Sciatic nerve (tissue), 2 donors: ENCODE measurements around the gene SH3TC1. TPM values are rescaled to one million over a fixed set of nuclear protein-coding genes. Genes with fewer than 3 reads are reported as not detected.
A peak's percentile ranks its signal among the peaks of the same experiment; 100 is the strongest.

Source experiments
- ATAC-seq: fragments of 200-7000 bp; cut with Tn5 transposase; one replicate; pipeline ENCODE4 v1.9.1; 2020; ENCODE audit warnings: mild to moderate bottlenecking, moderate library complexity
- DNase-seq: peaks from one replicate; pipeline ENCODE4 v3.0.0-alpha.2; 2020; ENCODE audit warnings: low spot score
- intact Hi-C: fragments of 100-400 bp; cut with DNase I; formaldehyde crosslinking; loops from one replicate; pipeline ENCODE4 v1.14.2; 2022
- total RNA-seq: library from RNA; stranded (reverse); fragmentation: NEBNext Ultra II Directional; extraction: Animal tissue kit (Norgen Biotek cat#: 25700); gene quantifications from one replicate; pipeline ENCODE4 v1.2.1, GENCODE V29; 2021
- donor health status: DM: no; HTN: no; CAD: no.
- donor health status: DM: no; HTN: no; CAD: no.

SH3TC1 gene
- total RNA-seq = 52.2 TPM

DNA sequence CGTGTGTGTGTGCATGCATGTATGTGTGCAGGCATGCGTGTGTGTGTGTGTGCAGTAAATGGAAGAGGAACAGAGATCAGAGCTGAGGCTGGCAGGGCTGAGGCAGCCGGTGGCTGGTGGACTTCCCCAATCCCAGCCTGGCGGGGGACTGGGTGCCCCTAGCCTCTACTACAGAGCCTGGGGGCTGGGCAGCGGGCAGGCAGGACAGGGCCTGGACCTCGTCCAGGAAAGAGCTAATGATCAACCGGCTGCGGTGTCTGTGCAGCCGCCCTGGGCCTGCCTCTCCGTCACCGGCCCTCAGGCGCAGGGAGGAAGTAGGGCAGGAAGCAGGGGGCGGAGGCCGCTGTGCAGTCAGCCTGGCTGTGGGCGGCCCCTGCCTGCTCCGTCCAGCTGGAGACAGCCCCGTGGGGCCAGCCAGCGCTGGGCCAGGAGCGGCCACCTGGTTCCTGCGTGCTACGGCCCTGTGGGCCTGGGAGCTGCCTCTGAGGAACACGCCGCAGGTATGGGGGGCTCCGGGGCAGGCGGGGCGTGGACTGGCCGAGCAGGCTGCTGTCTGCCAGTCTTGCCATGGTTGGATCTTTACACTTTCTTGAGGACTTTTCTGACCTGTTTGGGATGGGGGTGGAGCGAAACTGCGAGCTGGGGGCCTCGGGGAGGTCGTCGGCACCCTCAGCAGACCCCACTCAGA lies at the start of gene SH3TC1:
Gene SH3TC1, plus strand, starts transcription at position 385 of the 688 bp plus-strand sequence. CDS start 5,905 bp downstream, outside the sequence.
- ATAC-seq = peak; percentile 91
- DNase-seq = peak; percentile 88
- intact Hi-C loops = no loop called here

DNA sequence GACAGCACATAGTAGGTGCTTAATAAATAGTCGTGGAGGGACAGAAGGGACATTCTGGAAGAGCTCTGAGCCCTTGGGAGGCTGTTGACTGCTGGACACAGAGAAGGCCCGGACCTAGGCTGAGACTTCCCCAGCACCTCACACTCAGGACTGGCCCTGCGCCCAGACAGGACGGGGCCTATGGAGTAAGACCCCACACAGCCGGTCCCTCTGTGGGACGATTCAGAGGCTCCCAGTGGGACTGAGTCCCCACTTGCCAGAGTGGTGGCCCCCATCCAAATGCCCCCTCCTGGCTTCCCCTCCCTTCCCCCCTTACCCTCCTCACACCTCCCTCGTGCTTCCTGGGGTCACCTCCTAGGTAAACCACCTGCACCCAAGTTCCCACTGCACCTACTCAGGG lies 49.4 kb upstream of the SH3TC1 start:
- DNase-seq (no peak), ATAC-seq (no peak)
- intact Hi-C loops = no loop called here

DNA sequence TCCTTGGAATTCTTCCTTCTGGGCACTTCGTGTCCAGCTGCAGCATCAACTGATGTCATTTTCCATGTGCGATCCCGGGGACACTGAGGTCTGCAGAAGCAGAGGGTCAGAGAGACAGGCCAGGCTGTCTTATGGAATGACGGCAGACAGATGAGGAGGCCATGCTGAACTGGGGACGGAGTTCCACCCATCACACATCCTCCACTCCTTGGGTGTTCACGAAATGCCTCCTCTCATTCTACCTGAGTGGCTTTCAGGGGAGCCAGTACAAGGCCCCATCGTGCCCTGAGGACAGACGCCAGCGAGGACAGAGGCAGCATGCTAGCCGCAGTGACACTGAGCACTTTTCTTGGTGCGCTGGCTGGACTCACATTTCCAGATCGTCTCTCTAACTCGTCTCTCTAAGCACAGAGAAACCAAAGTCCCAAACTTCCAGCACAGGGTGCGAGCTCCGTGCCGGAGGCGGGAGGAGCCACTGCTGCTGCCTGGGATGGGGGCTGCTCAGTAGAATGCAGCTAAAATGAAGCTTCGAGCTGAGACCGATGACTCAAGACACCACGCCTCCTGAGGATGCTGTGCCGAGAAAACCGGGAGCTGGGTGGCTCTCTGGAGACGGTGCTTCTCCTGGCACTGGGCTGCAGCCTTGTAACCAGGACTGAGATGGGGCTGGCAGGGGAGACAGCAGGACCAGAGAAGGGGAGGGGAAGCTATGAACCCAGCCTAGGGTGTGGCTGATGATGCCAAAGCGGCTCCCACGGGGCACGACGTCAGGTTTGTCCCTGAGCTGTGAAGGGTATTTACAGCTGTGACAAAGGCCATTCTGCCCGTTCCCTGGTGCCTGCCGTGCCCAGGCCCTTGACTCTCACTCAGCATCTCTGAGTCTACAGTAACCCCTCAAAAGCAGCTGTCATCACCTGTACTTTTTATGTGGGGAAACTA lies 48.7 kb upstream of the SH3TC1 start:
- intact Hi-C loops = no loop called here
- no peak for ATAC-seq
- DNase-seq = no peak

DNA sequence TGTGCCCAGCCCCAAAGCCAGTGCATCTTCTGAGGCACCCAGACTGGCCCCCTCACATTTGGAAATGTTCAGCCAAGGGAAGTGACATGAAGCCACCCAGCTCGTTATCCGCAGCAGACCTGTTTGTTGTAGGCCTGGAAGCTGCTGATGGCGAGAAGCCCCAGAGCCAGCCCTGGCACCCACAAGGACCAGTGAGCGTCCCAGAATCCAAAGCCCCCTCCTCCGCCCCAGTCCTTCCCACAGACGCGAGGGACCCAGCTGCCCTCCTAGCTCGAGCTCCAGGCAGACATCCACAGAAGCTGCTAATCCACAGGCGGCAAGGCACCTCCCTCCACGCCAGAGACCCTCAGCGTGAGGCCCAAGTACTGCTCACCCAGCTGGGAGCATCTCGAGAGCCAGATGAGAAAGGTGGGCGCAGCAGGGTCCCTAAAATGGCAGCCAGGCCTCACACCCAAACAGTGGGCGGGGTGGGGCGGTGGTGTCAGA lies 47.9 kb upstream of the SH3TC1 start:
- DNase-seq = no peak
- intact Hi-C loops = no loop called here
- no peak for ATAC-seq

DNA sequence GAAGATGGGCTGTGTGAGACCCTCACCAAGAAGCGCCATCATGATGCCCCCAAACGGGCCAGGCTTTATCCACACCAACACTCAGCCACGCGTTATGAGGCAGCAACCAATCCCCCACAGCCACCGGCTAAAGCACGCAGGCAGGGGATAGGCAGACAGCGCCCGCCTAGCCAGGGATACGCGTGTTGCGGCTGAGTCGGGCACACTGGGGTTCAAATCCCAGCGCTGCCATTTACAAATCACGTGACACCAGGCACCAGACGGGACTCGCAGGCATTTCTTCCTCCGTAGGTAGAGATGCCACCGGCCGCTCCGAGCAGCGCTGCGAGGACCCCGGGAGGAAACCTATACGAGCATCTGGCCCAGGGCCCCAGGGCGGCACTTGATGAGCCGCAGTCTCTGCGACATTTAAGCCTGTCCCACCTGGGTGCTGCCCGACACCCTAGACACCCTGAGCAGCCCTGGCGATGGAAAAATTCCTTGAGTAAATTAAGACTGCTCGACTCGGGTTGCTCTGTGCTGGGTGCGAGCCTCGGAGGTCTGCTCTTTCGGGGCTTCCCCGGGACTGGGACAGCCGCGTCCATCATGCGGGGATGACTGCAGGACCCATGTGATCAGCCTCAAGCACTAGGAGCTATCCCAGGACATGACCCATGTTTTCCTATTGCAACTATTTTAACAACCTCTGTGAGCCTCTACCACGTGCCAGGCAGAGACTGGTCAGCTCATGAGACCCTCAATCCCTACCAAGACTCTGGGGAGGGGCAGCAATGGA lies 46.8 kb upstream of the SH3TC1 start:
- ATAC-seq (no peak), DNase-seq (no peak)
- intact Hi-C loops = no loop called here

DNA sequence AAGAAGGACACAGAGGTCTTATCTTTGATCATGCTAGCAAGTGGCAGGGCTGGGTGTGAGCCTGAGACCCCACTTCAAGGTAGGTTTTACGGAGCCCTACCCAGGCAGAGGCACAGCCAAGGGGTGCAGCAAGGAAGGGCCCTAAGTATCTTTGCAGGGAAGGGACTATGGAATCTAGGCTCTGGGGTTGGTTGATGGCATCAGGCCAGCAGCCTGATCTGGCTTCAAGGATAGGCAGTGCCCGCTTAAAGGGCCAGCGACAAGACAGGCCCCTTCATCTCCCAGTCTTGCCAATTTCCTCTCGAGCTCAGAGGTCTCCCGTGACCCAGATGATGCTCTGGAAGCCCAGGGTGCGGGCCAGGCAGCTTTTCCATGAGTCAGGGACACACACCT lies 46.2 kb upstream of the SH3TC1 start:
- intact Hi-C loops = no loop called here
- ATAC-seq = no peak
- no peak for DNase-seq

DNA sequence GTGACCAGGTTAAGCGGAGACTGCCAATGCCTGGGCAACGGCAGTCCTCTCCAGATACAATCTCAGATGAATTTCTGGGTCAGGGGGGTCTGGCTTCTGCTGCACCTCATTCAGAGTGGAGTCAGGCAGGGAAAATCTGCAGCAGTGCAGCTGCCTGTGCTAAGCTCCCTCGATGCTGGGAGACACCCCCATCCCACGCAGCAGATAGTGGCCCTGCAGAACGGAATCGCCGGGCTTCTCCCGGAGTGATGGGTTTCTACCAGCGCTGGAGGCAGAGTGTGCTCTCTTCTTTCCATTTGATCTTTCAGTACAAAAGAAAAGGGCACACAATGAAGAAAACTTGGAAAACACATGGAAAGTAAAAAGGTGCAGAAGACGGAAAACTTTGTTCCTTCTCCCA lies 45.6 kb upstream of the SH3TC1 start:
- intact Hi-C loops = no loop called here
- ATAC-seq (no peak), DNase-seq (no peak)

DNA sequence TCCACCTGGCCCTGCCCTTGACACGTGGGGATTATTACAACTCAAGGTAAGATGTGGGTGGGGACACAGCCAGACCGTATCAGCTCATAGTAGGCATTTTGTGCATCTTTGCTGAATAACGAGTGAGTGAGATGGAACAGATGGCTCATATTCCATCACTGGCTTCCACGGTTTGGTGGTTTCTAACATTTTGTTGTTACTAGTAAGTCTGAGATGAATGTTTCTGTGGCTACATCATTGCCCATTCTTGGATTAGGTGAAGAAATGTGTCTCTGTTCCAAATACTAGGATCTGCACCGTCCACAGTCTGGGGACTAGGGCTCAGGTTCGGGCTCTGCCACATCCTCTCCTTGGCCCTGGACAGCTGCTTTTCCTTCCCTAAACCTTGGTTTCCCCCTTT lies 44.0 kb upstream of the SH3TC1 start:
- no peak for ATAC-seq
- no peak for DNase-seq
- intact Hi-C loops = no loop called here

DNA sequence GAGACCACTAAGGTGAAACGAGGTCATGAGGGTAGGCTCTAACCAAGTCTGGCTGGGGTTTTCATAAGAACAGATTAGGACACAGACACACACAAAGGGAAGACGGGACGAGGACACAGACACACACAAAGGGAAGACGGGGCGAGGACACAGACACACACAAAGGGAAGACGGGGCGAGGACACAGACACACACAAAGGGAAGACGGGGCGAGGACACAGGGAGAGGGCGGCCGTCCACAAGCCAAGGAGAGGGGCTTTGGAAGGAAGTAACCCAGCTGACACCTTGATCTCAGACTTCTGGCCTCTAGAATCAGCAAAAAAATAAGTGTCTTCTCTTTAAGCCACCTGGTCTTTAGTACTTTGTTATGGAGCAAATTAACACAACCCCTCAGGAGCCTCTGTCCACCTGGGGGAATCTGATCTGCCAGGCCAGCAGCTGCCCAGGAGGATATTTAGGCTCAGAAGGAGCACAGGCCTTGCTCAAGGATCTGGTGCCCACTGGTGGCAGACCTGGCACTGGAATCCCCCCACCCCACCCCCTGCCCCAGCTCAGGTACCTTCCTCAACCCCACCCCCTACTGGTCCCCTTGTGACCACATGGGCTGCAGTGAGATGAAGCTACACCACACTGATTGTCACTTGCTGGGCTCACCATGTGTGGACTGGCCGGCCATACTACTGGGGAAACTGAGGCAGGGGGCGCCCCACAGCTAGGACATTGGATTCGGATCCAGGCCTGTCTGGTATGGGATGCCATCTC lies 43.2 kb upstream of the SH3TC1 start:
- intact Hi-C loops = no loop called here
- DNase-seq (no peak), ATAC-seq (no peak)

DNA sequence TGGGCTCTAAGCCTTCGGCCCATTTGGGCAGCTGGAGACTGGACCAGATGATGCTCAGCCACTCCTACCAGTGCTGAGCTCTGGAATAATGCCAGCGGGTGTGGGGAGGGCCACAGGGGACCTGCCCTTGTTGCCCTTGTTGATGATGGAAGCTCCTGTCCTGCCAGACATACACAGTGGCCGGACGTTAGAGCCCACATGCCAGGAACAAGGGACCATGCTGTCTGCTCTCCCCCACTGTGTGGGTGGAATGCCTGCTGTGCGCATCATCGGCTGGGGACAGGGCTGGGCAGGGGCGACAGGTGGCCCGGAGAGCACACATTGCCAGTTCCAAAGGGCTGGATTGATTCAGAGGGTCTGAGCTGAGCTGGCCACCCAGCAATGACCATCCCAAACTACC lies 42.5 kb upstream of the SH3TC1 start:
- ATAC-seq (no peak), DNase-seq (no peak)
- intact Hi-C loops = no loop called here

DNA sequence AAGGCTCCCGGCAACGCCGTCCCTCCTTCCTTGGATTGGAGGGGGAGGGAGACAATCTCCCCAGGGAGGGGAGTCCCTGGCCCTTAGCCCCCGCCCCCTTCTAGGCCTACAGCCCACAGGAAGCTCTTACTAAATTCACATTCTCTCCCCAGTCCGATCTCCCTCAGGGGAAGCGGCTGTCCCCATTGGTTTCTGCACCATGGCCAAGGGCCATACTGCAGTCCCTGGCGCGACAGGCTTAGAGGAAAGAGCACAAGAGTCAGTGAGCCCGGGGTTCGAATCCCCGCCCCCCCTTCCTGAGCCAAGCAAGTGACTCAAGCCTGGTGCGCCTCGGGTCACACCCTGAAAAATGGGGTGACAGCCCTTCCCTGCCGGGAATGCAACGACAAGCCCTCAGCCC lies 41.6 kb upstream of the SH3TC1 start:
- intact Hi-C loops = no loop called here
- ATAC-seq (no peak), DNase-seq (peak; percentile 71)

DNA sequence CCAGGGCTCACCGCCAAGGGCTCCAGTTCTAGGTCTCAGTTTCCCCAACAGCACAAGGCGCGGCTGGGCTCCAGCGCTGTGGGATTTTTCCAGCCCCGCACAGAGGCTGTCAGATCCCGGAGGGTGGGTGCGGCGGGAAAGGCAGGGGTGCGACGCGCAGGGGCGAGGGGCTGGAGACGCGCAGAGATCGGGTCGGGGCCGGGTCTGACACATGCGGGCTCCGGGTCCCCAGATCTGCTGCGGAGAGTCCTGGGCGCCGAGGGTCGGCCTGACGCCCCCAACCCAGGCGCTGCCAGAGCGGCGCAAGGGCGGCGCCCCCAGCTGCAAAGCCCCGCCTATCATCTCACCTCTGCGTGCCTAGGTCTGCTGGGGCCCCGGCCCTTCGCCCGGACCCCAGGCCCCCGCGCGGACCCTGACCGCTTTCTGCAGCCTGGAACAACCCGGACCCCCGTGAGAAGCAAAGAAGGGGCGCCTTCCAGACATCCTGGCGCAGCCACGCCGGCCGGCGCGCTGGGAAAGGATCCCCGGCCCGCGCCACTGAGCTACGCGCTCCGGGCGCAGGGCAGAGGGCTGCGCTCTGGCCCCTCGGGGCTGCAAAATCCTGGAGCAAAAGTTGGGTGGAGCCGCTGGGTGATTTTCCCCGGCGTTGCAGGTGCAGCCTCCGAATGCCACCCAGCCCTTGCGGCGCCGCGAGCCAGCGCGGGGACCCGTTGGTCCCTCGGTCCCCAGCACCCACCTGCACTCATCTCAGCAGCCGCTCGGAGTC lies 41.0 kb upstream of the SH3TC1 start:
- DNase-seq (peak; percentile 70), ATAC-seq (no peak)
- intact Hi-C loops = no loop called here

DNA sequence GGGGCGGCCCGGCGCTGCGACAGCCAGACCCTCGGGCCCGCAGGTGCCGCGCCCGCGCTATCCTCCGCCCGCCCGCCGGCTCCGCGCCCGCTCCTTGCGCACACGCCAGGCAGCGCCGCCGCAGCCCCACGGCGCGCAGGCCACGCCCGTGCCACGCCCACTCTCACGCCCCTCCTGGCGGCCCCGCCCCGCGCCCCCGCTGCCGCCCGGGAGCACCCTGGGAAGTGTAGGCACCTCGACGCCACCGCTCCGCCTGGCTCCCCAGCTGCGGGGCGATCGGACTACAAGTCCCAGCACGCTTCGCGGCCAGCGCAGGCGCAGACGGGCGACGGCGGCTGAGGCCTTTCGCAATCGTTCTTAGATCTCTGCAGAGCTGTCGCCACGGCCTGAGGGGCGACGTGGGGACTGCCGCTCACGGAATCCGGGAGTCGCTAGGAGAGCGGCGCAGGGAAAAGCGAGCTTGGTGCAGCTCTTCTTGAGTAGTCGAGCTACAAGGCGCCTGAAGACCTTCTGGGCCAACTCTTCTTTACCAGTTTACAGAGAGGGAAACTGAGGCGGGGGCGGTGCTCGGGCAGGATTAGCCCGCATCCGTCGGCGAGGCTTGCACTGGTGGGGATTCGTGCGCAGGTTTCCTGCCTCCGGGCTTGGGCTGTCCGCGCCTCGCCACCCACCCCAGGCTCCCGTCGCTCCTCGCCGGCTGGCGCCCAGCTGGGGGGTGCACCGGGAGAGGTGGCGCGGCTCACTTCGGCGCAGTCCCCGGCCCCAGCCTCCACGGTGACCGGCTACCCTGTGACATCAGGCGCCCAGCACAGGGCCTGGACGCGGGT lies 40.2 kb upstream of the SH3TC1 start, which contains the start of gene ABLIM2:
Gene ABLIM2, minus strand, starts transcription at position 104 of the 827 bp plus-strand sequence. CDS start 124 bp downstream, outside the sequence.
- intact Hi-C loops = no loop called here
- DNase-seq (peak; percentile 98), ATAC-seq (peak; percentile 98)

DNA sequence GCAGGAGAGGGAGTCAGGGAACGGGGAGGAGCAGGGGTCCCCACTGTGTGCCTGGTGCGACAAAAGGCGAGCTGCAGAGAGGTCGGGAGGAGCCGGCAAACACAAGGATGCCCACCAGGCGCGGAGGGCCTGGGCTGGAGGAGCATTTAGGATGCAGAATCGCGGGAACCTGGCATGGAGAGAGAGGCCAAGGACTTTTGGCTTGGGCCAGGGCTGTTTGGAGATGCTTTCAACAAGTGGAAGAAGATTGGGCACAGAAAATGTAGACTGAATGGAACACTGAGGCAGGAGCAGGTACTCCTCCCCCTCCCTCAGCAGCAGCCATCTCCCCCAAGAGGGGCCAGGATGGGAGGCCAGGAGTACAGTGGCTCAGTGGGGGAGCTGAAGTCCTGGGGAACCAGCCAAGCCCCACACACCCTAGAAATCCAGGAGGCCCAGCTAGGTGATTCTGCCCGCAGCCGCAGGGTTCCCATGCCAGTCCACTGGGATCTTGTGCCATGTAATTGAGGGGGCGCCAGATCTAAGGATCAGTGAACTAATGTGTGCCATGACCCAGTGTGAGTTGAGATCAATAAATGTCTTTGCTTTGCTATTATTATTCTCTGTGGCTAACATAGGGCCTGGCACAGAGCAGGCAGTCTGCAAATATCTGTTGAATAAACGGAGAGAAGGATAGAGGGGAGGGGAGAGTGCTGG lies 39.4 kb upstream of the SH3TC1 start:
- ATAC-seq (no peak), DNase-seq (no peak)
- intact Hi-C loops = no loop called here

DNA sequence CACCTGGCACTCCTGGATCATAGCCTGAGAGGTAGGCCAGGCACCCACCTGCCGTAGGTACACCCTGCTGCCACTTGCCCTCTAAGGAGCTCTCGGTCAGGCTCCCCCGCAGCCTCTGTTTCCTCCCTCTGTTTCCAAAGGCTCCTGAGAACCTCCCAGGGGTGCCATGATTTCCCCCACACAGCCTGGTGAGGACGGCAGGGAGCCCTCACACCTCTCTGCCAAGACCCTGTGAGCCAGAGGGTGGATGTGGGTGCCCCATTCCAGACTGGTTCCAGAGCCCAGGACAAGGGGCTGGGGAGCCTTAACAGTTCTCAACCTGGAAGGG lies 38.9 kb upstream of the SH3TC1 start:
- intact Hi-C loops = no loop called here
- DNase-seq = no peak
- ATAC-seq = no peak

DNA sequence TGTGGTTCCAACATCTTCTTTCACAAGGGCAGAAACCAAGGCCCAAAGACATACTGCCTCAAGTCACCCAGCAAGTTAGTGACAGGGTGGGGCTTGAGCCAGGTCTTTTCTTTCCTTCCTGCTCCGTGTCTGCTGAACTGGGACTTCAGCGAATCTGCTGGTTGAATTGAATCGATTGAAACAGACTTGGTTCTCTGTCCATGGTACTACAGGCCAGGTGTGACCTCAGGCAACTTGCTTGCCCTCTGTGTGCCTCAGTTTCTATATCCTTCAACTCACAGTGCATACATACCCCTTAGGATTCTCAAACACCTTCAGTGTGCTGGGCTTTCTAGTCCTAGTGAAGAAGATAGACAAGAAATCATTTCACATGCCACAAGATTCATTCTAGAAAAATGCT lies 38.5 kb upstream of the SH3TC1 start:
- intact Hi-C loops = no loop called here
- DNase-seq (no peak), ATAC-seq (no peak)

DNA sequence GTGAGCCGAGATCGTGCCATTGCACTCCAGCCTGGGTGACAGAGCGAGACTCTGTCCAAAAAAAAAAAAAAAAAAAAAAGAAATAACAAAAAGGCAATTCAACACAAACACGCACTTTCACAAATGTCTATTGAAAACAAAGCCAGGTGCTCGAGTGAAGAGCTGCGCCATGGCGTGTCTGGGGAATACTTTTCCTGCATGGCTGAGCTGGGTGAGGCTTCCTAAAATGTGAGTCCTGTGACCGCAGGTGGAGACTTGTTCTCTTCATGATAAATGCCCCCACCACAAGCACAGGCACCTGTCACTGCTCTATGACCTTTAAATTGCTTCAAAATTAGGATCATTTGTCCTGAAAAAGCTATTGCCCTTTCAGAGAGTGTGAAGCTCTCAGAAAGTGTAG lies 36.5 kb upstream of the SH3TC1 start:
- DNase-seq = no peak
- no peak for ATAC-seq

More for the DNA sequence above, 36.5 kb upstream of the SH3TC1 start:
- intact Hi-C loops = no loop called here
